GM19239 (cell line): ENCODE data around the gene MAD2L2.
A peak's percentile ranks its signal among the peaks of the same experiment; 100 is the strongest.

Experiments used
- DNase-seq: peaks from one replicate; pipeline ENCODE4 v3.0.0; 2011; ENCODE audit warnings: low spot score; ENCODE audit not compliant: insufficient read length
- FAIRE-seq: peaks from 2 replicates; lab custom pipeline; 2011; peaks lifted over from hg19 to GRCh38; lab: Jason Lieb, UNC

MAD2L2 gene

GRCh38 chr1:11654939-11655808 lies 25.8 kb downstream of the MAD2L2 start:
- no peak for FAIRE-seq
- no peak for DNase-seq

- peak; percentile 87 for DNase-seq
- FAIRE-seq = no peak
Measured at GRCh38 chr1:11654137-11654938, 26.6 kb downstream of the MAD2L2 start, which contains the start of the genes FBXO2 and FBXO44. TSS of gene FBXO2 (minus strand) at chr1:11654429. CDS start at chr1:11654340, 89 bp downstream. TSS of gene FBXO44 (plus strand) at chr1:11654877. CDS start at chr1:11655836, 959 bp downstream.

GRCh38 chr1:11653861-11654136 lies 27.1 kb downstream of the MAD2L2 start:
- FAIRE-seq = no peak
- DNase-seq = no peak

DNA sequence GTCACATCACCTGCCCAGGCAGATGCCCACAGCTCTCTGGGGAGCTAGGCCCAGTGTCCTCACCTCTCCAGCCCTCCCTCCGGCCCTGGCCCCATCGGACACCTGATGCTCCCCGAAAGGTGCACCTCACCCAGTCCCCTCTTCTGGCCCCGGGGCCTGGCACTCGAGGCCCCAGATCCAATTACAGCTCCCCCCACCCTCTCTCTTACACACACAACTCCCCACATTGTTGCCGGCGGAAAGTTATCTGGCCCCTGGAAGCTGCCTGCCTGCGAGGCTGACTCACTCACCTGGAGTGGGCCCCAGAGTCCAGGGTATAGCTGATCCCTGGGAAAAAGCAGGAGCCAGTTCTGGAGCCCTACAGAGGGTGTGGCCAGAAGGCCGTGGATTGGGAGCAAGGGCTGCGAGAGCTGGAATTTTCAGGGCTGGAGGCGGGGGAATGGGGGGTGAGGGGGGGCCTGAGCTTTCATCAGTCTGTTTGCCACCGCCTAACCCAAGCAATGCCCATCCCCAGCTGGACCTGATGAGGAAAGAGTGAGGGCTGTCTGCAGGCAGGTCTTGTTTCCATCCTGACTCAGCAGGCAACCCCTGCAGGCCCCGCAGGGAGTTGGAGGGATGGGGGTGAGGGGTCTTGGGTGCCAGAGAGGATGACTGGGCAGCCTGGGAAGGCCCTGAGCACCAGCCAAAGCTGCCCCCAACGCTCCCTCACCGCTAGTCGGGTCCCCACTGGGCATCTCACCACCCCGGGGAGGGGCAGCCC lies 27.7 kb downstream of the MAD2L2 start:
- FAIRE-seq (no peak), DNase-seq (no peak)

DNA sequence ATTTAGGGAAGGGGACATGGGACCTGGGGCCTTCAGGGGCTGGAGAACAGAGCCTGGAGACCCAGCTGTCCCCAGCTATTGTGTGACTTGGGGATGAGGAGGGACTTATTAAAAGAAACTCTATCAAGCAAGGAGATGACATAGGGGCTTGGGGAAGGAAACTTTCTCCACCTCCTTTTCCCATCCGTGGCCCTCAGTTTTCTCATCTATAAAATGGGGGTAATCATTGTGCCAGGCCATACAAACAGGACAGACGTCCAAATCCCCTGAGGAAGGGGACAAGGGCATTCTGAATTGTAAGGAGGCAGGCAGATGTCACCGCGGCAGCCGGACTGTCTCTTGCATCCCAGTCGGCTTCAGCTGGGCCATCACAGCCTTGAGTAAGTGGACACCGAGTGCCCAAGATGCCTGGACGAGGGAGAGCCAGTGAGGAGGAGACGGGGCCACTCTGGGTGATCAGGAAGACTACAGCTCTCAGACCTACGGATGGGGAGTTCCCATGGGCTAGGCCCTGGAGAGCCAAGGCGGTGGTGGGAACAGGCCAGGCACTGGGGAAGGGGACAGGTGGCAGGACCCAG lies 28.7 kb downstream of the MAD2L2 start:
- FAIRE-seq (no peak), DNase-seq (no peak)

GRCh38 chr1:11651017-11651416 lies 29.9 kb downstream of the MAD2L2 start:
- DNase-seq = no peak
- FAIRE-seq = no peak

DNA sequence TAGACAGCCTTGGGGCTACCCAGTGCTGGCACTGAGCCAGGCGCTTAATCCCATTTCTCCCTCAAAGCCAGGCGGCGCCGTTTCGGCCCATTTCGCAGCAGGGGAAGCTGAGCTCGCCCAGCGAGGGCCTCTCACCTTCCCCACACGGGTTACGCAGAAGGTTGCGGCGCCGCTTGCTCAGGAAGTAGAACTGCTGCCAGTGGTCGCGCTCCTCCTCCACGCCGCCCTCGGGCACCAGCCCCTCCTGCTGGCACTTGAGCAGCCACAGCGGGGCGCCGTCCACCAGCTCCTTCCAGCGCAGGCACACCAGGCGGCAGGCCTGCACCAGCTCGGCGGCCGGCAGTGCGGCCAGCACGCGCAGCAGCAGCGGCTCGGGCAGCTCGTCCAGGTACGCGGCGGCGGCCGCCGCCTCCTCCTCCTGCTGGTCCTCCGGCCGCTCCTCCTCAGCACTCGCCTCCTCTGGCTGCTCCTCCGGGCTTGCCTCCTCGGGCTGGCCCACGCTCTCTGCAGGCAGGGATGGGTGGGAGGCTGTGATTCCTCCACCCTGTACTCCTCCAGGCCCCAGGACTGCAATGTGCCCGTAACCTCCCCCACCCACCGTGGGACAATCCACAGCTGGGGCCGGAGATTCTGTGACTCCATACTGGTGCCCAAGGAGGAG lies 30.5 kb downstream of the MAD2L2 start:
- peak; percentile 59 for DNase-seq

GRCh38 chr1:11649624-11650330 lies 31.2 kb downstream of the MAD2L2 start:
- FAIRE-seq = no peak
- DNase-seq = no peak

More for the DNA sequence above, 30.5 kb downstream of the MAD2L2 start:
- no peak for FAIRE-seq

DNA sequence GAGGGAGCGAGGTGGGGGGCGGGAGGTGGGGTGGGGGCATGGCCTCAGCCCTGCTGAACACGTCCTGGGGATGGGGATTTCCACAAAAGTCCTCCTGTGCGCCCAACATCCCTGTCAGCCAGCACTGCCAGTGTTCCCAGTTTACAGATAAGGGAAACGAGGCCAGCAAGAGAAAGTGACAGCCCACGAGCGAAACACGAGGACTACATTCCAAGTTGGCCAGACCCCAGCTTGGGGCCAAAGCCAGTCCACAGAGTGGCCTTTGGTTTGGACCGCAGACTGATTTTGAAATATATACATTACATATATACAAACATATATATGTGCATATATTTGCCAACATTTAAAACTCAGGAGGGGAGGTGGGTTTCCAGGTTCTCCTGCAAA lies 31.7 kb downstream of the MAD2L2 start:
- FAIRE-seq (no peak), DNase-seq (no peak)

GRCh38 chr1:11648732-11649158 lies 32.2 kb downstream of the MAD2L2 start:
- FAIRE-seq (no peak), DNase-seq (no peak)

GRCh38 chr1:11648039-11648438 lies 32.9 kb downstream of the MAD2L2 start:
- FAIRE-seq = no peak
- DNase-seq = no peak

- no peak for FAIRE-seq
Measured at GRCh38 chr1:11647333-11647732, 33.6 kb downstream of the MAD2L2 start.

DNA sequence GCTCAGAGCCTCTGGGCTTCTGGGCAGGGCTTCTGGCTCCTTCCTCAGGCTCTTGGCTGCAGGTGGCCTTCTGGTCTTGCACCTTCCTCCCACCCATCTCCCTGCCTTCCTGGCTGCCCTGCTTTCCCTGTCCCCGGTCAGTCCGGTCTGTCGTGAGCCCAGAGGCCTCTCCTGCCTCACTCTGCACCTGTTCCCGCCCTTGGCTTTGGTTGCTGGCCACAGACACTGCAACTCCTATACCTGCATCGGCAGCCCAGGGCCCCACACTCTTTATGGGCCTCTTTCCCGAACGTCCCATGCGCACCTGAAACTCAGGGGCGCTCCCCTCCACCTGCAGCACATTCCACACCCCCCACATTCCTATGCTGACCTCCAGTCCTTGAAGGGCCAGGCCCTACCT lies 34.6 kb downstream of the MAD2L2 start:
- no peak for FAIRE-seq

More at GRCh38 chr1:11647333-11647732, 33.6 kb downstream of the MAD2L2 start:
- no peak for DNase-seq

GRCh38 chr1:11645670-11646265 lies 35.2 kb downstream of the MAD2L2 start:
- FAIRE-seq (peak; percentile 76), DNase-seq (peak; percentile 67)

More for the DNA sequence above, 34.6 kb downstream of the MAD2L2 start:
- no peak for DNase-seq

- DNase-seq = no peak
- no peak for FAIRE-seq
Measured at GRCh38 chr1:11645270-11645669, 35.7 kb downstream of the MAD2L2 start.

GRCh38 chr1:11643782-11644181 lies 37.2 kb downstream of the MAD2L2 start:
- FAIRE-seq = no peak
- no peak for DNase-seq

- FAIRE-seq = peak; percentile 85
- peak; percentile 89 for DNase-seq
Measured at GRCh38 chr1:11642418-11643017, 38.4 kb downstream of the MAD2L2 start.

GRCh38 chr1:11641776-11642305 lies 39.1 kb downstream of the MAD2L2 start:
- DNase-seq (no peak), FAIRE-seq (no peak)
